NCI-H345 treated with DMSO at 0.1 percent for 48 hours (cell line): ENCODE results near the gene CENPX.

ENCODE experiments used
- DNase-seq: peaks from one replicate; lab custom pipeline; 2025; ENCODE audit not compliant: unreplicated experiment; lab: John Stamatoyannopoulos, UW

CENPX gene

GRCh38 chr17:82025401-82026107, 2.9 kb upstream of the CENPX start:
- DNase-seq: no peak

GRCh38 chr17:82024859-82025258, 2.2 kb upstream of the CENPX start:
- DNase-seq: no peak

- DNase-seq: no peak
These were observed 966 bp upstream of the CENPX start for GRCh38 chr17:82023447-82024241.

- peak; percentile 99 for DNase-seq
These were observed 336 bp upstream of the CENPX start, which contains the start of gene LRRC45 for GRCh38 chr17:82022981-82023446. TSS of gene LRRC45 (plus strand) at chr17:82023305. CDS start at chr17:82023644, 339 bp downstream.

- no peak for DNase-seq
These were observed 773 bp downstream of the CENPX start for GRCh38 chr17:82021900-82022309.

GRCh38 chr17:82021107-82021899, 1.4 kb downstream of the CENPX start:
- DNase-seq: no peak

- no peak for DNase-seq
These were observed 2.0 kb downstream of the CENPX start for GRCh38 chr17:82020572-82021106.

GRCh38 chr17:82019690-82020571, 2.7 kb downstream of the CENPX start:
- peak; percentile 20 for DNase-seq

GRCh38 chr17:82018989-82019689, 3.5 kb downstream of the CENPX start:
- DNase-seq: no peak

GRCh38 chr17:82018152-82018988, 4.3 kb downstream of the CENPX start:
- DNase-seq: peak; percentile 56

GRCh38 chr17:82017612-82018151, 5.0 kb downstream of the CENPX start:
- DNase-seq: no peak

GRCh38 chr17:82016875-82017459, 5.7 kb downstream of the CENPX start:
- DNase-seq: no peak

- no peak for DNase-seq
These were observed 6.4 kb downstream of the CENPX start for GRCh38 chr17:82016061-82016874.

GRCh38 chr17:82015311-82015971, 7.2 kb downstream of the CENPX start:
- DNase-seq: no peak

- no peak for DNase-seq
These were observed 7.7 kb downstream of the CENPX start for GRCh38 chr17:82014971-82015310.

- DNase-seq: no peak
These were observed 8.2 kb downstream of the CENPX start for GRCh38 chr17:82014432-82014831.
